ENCODE data around the gene EPN2.

Gene EPN2

DNA sequence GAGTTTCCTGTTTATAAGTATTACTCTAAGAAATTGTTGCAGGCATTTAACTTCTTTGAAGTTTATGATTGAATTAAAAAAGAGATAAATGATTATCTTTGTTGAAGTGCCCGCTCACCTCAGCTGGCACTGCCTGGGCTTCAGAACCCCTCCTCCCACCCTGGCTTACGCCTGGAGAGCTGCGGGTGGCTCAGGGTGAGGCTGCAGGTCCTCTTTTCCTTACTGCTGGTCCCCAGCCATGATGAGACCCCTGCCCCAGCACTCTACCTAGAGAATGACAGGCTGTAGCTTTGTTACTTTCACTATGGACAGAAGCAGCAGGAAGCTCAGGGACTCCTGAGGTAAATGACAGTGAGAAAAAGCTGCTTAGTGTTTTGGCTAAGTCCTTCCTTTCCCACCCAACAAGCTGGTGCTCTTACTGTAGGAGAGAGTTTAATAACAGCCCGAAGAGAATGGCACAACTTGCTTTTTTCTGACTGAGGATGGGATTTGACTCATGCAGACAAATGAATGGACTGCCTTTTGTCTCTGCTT lies 62.1 kb downstream of the EPN2 start:
- Histone ChIP-seq H3K9me3 (ENCODE audit: insufficient read depth, low read length) (no peaks in the 10 kb centered on the region), H2AFZ (ENCODE audit: low read depth, low read length, severe bottlenecking) (no peak overlapping the region), H3K4me3 (ENCODE audit: insufficient read depth, low read length, poor library complexity, severe bottlenecking) (no peak overlapping the region), H3K79me2 (ENCODE audit: insufficient read depth, low read length) (no peaks in the 10 kb centered on the region), H3K36me3 (ENCODE audit: low read length) (no peaks in the 10 kb centered on the region), H3K9ac (ENCODE audit: low read length) (no peak overlapping the region), H3K9me2 (replicated peaks; ENCODE audit: insufficient read depth, low read length) (no peaks in the 10 kb centered on the region), H3K27ac (ENCODE audit: low read depth, low read length) (no peak overlapping the region), H4K20me1 (ENCODE audit: low read depth, low read length) (no peaks in the 10 kb centered on the region), H3F3A (ENCODE audit: insufficient read depth) (no peaks in the 10 kb centered on the region), H3K4me2 (ENCODE audit: low read depth, low read length, poor library complexity, severe bottlenecking) (no peak overlapping the region), H3K27me3 (ENCODE audit: low read length) (no peaks in the 10 kb centered on the region)
- TF ChIP-seq, protein P1, sequence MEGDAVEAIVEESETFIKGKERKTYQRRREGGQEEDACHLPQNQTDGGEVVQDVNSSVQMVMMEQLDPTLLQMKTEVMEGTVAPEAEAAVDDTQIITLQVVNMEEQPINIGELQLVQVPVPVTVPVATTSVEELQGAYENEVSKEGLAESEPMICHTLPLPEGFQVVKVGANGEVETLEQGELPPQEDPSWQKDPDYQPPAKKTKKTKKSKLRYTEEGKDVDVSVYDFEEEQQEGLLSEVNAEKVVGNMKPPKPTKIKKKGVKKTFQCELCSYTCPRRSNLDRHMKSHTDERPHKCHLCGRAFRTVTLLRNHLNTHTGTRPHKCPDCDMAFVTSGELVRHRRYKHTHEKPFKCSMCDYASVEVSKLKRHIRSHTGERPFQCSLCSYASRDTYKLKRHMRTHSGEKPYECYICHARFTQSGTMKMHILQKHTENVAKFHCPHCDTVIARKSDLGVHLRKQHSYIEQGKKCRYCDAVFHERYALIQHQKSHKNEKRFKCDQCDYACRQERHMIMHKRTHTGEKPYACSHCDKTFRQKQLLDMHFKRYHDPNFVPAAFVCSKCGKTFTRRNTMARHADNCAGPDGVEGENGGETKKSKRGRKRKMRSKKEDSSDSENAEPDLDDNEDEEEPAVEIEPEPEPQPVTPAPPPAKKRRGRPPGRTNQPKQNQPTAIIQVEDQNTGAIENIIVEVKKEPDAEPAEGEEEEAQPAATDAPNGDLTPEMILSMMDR (IDR thresholded peaks at IDR 0.05; ENCODE audit: insufficient read depth, low read length, poor library complexity, severe bottlenecking) = no peak
- TF ChIP-seq EZH2phosphoT487 (conservative IDR thresholded peaks at IDR 0.05; ENCODE audit: low read length) = no peak

DNA sequence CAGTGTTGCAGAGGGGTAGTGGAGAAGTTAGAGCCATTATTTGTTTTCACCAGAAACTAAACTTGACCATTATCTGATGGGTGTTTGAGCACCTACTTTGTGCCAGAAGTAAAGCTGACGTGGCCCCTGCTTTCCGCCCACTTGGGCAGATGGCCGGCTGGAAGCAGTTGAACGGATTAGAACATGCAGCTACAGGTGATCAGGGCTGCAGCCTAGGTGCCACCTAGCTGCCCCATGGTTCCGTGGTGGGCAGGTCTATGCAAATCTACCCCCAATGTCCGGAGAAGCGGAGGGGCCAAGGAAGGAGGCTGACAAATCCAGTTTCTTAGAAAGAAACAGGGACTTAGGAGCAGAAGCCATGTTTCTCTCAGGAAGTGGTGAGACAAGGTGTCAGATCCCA lies 62.7 kb downstream of the EPN2 start:
- Histone ChIP-seq H4K20me1 (ENCODE audit: low read depth, low read length) (no peaks in the 10 kb centered on the region), H3K27me3 (ENCODE audit: low read length) (no peaks in the 10 kb centered on the region), H3K9me3 (ENCODE audit: insufficient read depth, low read length) (no peaks in the 10 kb centered on the region), H3K27ac (ENCODE audit: low read depth, low read length) (no peak overlapping the region), H3F3A (ENCODE audit: insufficient read depth) (no peaks in the 10 kb centered on the region), H3K36me3 (ENCODE audit: low read length) (no peaks in the 10 kb centered on the region), H3K4me2 (ENCODE audit: low read depth, low read length, poor library complexity, severe bottlenecking) (no peak overlapping the region), H3K9me2 (replicated peaks; ENCODE audit: insufficient read depth, low read length) (no peaks in the 10 kb centered on the region), H3K79me2 (ENCODE audit: insufficient read depth, low read length) (no peaks in the 10 kb centered on the region), H3K9ac (ENCODE audit: low read length) (no peak overlapping the region), H3K4me3 (ENCODE audit: insufficient read depth, low read length, poor library complexity, severe bottlenecking) (no peak overlapping the region), H2AFZ (ENCODE audit: low read depth, low read length, severe bottlenecking) (no peak overlapping the region)
- no peak for TF ChIP-seq EZH2phosphoT487 (conservative IDR thresholded peaks at IDR 0.05; ENCODE audit: low read length)
- TF ChIP-seq, protein P1 (IDR thresholded peaks at IDR 0.05; ENCODE audit: insufficient read depth, low read length, poor library complexity, severe bottlenecking) = no peak

DNA sequence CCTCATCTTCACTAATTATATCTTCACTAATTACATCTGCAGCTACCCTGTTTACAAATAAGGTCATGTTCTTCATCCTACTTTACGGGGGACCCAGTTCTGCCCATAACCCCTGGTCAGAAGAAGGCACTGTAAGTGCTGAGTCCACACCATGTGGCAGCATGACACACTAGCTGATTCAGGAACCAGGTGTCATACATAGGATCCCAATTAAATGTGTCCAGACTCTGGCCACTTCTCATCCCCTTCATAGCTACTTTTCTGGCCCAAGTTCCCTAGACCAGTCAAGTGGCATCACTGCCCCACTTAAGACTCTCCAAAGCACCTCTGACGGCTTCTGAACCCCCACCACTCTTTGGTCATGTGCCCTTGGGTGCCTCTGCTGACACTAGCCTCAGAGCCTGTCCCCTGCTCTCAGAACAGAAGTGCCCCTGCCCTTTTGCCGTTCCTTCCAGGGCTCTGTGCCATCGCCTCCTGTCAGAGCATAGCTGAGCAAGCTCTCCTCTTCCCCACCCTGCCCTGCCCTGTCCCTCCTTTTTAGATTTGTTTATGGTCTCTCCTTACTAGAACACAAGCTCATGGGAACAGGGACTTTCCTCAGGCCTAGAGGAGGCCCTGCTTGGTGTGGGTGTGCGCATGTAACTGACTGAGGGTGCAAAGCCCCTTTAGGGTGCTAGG lies 64.2 kb downstream of the EPN2 start:
- Histone ChIP-seq H3K4me2 (ENCODE audit: low read depth, low read length, poor library complexity, severe bottlenecking) (no peak overlapping the region), H3K36me3 (ENCODE audit: low read length) (no peaks in the 10 kb centered on the region), H3K9ac (ENCODE audit: low read length) (no peak overlapping the region), H2AFZ (ENCODE audit: low read depth, low read length, severe bottlenecking) (no peak overlapping the region), H3K4me3 (ENCODE audit: insufficient read depth, low read length, poor library complexity, severe bottlenecking) (no peak overlapping the region), H3K9me2 (replicated peaks; ENCODE audit: insufficient read depth, low read length) (no peaks in the 10 kb centered on the region), H3F3A (ENCODE audit: insufficient read depth) (peaks cover 10% of the 10 kb centered on the region), H3K9me3 (ENCODE audit: insufficient read depth, low read length) (no peaks in the 10 kb centered on the region), H3K79me2 (ENCODE audit: insufficient read depth, low read length) (no peaks in the 10 kb centered on the region), H3K27ac (ENCODE audit: low read depth, low read length) (no peak overlapping the region), H3K27me3 (ENCODE audit: low read length) (no peaks in the 10 kb centered on the region), H4K20me1 (ENCODE audit: low read depth, low read length) (no peaks in the 10 kb centered on the region)
- TF ChIP-seq, protein P1 (IDR thresholded peaks at IDR 0.05; ENCODE audit: insufficient read depth, low read length, poor library complexity, severe bottlenecking) = no peak
- TF ChIP-seq EZH2phosphoT487 (conservative IDR thresholded peaks at IDR 0.05; ENCODE audit: low read length) = no peak

Measured in SU-DHL-6 (cell line).